ENCODE measurements around the gene SORCS1. TPM values are rescaled to one million over a fixed set of nuclear protein-coding genes. Genes with fewer than 3 reads are reported as not detected.

Gene SORCS1
- total RNA-seq, 1 donor from 2014 or later = 0.23 TPM

DNA sequence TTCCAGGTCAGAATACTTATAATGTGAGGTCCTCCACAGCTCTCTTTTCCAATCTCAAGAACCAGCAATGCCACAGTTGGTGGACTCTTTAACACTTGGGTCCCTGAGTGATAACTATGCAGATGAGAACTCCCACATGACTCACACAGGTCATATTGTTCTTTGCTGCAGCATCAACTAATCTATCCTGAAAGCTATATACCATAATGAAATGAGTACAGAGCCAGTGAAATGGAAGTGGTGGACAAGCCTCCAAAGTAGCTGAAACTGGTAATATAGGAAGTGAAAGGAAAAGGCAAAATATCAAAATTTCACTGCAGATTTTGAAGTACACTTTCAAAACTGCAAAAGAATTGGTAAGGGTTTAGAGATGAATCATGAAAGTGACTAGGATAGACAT, 45.6 kb downstream of the SORCS1 start:
- Histone ChIP-seq H3K4me1 (no peaks in the 10 kb centered on the region), H3K36me3 (no peaks in the 10 kb centered on the region), H3K27ac (no peak overlapping the region), H3K4me3 (no peak overlapping the region), H3K9me3 (no peaks in the 10 kb centered on the region), H3K27me3 (no peaks in the 10 kb centered on the region)
- ATAC-seq (no peak), DNase-seq (no peak)
- TF ChIP-seq, protein P1, sequence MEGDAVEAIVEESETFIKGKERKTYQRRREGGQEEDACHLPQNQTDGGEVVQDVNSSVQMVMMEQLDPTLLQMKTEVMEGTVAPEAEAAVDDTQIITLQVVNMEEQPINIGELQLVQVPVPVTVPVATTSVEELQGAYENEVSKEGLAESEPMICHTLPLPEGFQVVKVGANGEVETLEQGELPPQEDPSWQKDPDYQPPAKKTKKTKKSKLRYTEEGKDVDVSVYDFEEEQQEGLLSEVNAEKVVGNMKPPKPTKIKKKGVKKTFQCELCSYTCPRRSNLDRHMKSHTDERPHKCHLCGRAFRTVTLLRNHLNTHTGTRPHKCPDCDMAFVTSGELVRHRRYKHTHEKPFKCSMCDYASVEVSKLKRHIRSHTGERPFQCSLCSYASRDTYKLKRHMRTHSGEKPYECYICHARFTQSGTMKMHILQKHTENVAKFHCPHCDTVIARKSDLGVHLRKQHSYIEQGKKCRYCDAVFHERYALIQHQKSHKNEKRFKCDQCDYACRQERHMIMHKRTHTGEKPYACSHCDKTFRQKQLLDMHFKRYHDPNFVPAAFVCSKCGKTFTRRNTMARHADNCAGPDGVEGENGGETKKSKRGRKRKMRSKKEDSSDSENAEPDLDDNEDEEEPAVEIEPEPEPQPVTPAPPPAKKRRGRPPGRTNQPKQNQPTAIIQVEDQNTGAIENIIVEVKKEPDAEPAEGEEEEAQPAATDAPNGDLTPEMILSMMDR (IDR thresholded peaks at IDR 0.05) = no peak
- intact Hi-C loops (cut with DNase I) = no loop called here

DNA sequence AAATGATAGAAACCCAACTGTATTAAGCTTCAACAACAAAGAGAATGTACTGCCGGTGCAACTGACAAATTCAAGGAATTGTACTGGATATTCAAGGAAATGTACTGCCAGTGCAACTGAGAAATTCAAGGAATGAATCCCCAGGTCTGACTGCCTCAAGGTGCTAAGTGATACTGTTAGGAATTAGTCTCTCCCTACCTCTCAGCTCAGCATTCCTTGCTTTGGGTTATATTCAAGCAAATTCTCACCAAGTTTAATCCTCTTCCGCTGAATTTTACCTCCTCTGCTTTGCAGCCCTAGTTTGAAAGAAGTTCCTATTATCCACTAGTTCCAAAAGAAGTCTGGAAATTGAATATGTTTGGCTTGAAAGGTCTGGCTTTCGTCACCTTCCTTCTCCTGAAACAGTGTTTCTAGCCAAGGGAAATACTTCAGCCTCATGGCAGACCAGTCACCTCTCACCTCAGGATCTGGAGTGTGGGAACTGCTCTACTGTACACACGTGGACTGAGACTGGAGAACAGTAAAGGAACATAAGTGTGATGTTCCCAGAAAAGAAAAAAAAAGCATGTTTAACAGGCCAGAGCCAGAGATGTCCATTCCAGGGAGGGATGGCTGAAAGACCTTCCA, 60.4 kb downstream of the SORCS1 start:
- no peaks in the 10 kb centered on the region for H3K27me3 ChIP-seq
- H3K4me1 ChIP-seq = no peaks in the 10 kb centered on the region
- no peaks in the 10 kb centered on the region for H3K9me3 ChIP-seq
- DNase-seq = no peak
- ATAC-seq = no peak
- no peaks in the 10 kb centered on the region for H3K36me3 ChIP-seq
- H3K4me3 ChIP-seq = no peak overlapping the region
- intact Hi-C loops (cut with DNase I) = no loop called here
- H3K27ac ChIP-seq = no peak overlapping the region
- TF ChIP-seq, protein P1 (IDR thresholded peaks at IDR 0.05) = no peak

DNA sequence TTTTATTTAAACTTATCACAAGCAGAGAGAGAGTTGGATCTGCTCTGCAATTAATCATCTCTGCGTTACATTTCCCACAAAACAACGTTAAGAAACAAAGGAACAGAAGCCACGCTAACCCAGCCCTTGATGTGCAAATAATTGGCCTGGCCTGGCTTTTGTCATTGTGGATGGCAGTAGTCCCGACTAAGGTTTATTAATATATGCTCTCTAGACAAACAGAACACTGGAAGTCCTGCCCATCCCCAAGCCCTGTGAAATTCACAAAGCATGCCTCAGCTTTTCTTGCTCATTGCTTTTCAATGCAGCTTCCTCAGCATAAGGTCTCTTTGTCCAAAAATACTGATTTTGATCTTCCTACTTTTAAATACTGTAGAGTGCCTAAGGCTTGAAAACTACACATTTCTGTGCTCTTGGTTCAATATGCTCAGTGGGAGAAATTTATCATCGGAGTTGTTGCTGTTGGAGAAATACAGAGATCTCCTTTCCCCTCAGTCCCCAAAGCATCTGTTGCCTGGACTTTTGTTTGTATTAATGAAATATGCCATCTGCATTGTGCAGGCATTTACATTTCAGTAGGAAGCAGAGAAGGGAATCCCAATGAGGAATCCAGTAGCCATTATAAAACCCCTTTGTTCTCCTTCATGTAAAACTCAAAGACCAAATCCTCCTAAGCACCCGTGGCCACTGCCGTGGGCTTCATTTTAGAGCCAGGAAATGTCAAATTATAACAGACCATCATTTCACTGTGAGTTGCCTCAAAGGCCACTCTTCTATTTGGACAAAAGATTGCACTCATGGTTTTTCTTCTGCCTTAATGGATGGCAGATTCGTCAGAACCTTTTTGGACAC, 61.1 kb downstream of the SORCS1 start:
- intact Hi-C loops (cut with DNase I) = no loop called here

DNA sequence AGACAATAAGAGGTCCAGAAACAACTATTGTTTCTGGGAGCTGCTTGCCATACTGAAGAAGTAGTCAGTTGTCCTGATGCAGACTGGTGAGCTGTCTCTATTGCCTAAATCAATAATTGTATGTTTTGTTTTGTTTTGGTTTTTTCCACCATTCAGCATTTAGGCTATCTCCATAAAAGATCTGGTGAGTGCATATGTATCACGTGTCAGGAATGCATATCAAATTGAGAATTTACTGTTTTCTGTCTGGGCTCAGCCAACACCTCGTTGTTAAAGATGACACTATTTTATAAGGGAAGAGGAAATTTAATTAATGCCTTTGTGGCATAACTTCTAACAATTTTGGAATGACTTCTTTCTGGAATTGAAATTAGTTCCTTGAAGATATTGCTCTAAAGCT, 66.2 kb downstream of the SORCS1 start:
- intact Hi-C loops (cut with DNase I) = no loop called here
- no peak for DNase-seq
- H3K4me3 ChIP-seq = no peak overlapping the region
- no peak for ATAC-seq
- no peak overlapping the region for H3K27ac ChIP-seq
- no peaks in the 10 kb centered on the region for H3K4me1 ChIP-seq
- no peaks in the 10 kb centered on the region for H3K27me3 ChIP-seq
- H3K9me3 ChIP-seq = no peaks in the 10 kb centered on the region
- TF ChIP-seq, protein P1 (IDR thresholded peaks at IDR 0.05) = no peak
- H3K36me3 ChIP-seq = no peaks in the 10 kb centered on the region

More for the DNA sequence above, 61.1 kb downstream of the SORCS1 start:
- H3K9me3 ChIP-seq = no peaks in the 10 kb centered on the region
- H3K4me1 ChIP-seq = no peaks in the 10 kb centered on the region
- no peak overlapping the region for H3K4me3 ChIP-seq
- DNase-seq (no peak), ATAC-seq (no peak)
- H3K27ac ChIP-seq = no peak overlapping the region
- no peaks in the 10 kb centered on the region for H3K36me3 ChIP-seq
- no peaks in the 10 kb centered on the region for H3K27me3 ChIP-seq
- TF ChIP-seq, protein P1 (IDR thresholded peaks at IDR 0.05) = no peak

DNA sequence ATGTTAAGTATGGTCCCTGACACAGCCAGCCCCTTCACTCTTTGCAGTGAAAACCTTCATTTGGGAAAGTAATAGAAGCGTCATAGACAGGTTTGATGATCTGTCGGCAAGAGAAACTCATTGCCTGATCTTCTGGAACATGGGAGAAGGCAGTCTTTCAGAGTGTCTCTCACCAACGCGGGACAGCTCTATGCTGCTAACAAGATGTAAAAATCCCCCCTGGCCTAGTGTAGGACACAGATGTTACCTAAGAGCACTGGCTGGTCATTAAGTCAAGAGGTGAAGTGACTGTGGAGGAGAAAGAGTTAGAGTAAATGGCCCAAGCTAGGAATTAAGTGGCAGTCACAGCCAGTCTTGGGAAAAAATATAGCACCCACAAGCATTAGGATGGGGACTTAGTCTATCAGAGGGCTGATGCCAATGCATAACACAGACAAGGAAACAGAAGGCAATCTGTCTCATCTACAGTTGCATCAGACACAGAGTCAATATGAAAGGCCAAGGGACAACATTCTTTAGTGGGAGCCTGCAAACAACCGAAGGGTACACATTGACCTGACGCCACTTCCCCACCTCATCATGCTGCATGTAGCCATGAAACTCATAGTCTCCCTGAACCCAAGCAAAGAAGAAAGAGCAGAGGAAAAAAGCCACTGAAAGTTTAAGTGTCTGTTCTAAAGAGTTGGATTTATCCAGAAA, 69.5 kb downstream of the SORCS1 start:
- intact Hi-C loops (cut with DNase I) = no loop called here
- TF ChIP-seq, protein P1 (IDR thresholded peaks at IDR 0.05) = no peak

More for the DNA sequence above, 69.5 kb downstream of the SORCS1 start:
- Histone ChIP-seq H3K4me3 (no peak overlapping the region), H3K27ac (no peak overlapping the region), H3K36me3 (no peaks in the 10 kb centered on the region), H3K9me3 (no peaks in the 10 kb centered on the region), H3K4me1 (no peaks in the 10 kb centered on the region), H3K27me3 (no peaks in the 10 kb centered on the region)
- no peak for DNase-seq
- ATAC-seq = no peak
